Hippocampal formation (tissue), 2 donors: Measurements from ENCODE around the gene PDE8B.

Source experiments
- DNase-seq, 2 donors: peaks; one replicate each; lab custom pipeline; 2025; lab: John Stamatoyannopoulos, UW

The PDE8B gene

GRCh38 chr5:77285251-77285841 is 74.9 kb downstream of the PDE8B start:
- no peak for DNase-seq

GRCh38 chr5:77292026-77292757 is 81.7 kb downstream of the PDE8B start:
- DNase-seq: no peak

DNA sequence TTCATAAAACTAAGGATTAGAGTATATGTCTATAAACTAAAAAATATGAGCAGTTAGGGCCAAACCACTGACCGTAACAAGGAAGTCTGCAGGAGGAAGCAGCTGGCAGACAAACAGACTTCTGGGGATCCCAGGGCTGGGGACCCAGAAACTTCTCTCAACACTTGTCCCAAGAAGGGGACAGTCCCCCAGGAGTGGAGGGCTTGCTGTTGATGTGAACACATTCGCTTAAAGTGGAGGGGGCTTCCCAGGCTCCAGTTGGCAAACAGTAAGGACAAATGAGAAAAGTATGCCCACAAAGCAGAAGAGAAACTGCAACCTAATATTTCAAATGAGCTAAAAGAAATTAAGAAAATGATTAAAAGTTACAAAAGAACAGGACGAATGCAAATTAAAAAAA is 83.7 kb downstream of the PDE8B start:
- DNase-seq: no peak

DNA sequence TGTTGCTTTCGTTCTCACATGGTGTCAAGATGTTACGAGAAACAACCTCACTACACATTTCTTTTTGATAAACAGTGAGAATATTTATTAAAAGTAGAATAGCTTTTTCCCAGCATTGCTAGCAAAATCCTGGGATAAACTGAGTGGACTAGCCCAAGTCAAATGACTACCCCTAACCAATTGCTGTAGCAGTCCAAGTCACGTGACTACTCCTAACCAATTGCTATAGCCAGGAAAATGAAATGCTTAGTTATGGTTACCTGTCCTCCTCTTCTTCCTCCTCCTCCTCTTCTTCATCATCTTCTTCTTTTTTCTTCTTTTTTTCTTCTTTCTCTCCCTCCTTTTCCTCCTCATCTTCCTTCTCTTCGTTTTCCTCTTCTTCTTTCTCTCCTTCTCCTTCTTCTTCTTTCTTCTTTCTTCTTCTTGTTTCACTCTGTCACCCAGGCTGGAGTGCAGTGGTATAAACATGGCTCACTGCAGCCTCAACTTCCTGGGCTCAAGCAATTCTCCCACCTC is 85.4 kb downstream of the PDE8B start:
- DNase-seq: no peak

DNA sequence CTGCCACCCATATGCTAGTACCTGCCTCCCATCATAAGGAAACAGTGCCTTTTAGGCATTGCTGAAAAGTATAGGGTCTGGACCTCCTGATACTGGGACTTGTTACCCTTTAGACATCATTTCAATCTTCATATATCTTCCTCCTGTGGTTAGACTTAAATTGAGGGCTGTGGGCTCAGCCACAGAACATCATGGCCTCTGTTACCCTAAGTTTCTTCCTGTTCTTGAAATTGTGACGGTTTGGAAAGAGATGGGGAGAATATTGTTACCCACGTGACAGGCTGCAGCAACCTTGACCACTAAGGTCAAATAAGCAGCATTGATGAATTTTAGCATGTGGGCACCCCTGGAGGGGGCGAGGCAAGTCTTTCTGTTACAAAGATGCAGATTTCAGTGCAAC is 87.7 kb downstream of the PDE8B start:
- DNase-seq: no peak

DNA sequence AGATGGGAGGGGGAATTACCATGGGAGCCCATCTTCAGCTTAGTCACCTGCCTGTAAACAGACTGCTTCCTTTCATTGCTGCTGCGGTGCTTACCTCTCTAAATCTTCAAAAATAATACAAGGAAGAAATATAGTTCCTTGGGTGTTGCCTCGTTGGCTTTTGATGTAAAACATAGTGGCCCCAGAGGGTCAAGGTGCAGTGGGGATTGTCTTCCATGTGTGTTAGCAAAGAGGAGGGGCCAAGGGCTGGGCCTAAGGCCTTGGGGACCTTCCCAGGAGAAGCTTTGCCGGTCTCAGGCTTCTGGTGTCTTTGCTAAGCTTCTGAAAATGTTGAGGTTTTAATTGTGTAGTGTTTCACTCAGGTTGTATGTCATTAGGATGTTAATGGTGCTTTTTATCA is 90.0 kb downstream of the PDE8B start:
- DNase-seq: no peak

GRCh38 chr5:77301447-77301883 is 91.0 kb downstream of the PDE8B start:
- no peak for DNase-seq

DNA sequence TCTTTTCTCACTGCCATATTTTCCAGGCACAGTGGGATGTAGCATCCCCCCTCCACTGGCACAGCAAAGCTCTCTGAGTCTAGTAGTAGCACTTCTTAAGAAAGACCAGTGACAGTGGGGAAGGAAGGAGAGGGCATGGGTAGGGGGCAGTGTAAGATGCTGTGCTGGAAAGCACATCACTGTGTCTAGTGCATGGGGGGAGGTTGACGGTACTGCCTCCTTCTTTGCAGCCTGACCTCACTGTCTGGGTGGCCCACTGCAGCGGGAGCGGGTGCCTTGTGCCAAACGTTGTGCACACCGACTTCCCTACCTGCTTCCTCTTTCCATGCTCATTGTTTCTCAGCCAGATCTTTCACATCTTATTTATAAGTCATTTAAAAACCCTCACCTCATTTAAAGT is 91.8 kb downstream of the PDE8B start:
- no peak for DNase-seq

- no peak for DNase-seq
These were observed 92.2 kb downstream of the PDE8B start for GRCh38 chr5:77302653-77303052.

DNA sequence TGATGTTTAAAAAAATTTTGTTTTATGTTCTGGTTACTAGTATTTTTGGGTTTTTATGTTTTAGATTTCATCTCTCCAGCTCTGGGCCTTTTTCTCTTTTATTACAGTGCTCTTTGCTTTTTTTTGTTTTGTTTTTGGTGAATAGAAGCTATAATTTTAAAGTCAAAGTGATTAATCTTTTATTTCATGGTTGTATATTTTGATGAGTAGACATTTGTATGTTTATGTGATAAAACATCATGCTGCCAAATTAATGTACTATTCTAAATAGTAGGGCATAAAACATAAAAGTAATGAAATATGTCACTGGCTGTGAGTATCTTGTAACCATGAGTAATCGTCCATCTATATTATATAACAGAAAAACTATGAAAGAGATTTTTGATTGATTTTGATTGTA is 93.9 kb downstream of the PDE8B start:
- DNase-seq: no peak

DNA sequence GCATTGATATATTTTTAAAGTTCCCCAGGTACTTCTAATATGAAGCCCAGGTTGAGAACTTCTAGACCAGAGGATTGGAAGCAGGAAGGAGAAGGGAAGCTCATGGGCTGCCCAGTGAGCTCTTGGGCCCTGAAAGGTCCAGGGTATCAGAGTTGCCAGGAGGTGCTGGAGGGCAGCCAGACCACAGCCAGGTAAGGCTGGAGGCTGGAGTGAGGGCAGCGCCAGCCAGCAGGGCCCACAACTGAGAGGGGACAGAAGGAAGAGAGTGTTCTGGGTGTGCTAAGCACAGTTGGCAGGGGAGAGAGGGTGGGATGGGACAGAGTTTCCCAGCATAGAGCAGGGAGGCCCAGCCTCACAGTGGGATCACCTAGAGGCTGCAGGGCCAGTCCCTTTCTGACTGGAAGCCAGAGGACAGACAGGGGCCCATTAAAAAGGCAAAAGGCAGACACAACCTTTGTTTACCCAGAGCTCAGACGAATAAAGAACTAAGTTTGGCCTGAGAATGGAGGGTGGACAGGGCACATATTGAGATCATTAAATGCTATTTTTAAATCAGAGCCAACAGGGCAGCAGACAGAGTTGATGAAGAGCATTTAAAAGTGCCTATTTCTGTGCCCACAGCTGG is 94.9 kb downstream of the PDE8B start:
- DNase-seq: no peak

DNA sequence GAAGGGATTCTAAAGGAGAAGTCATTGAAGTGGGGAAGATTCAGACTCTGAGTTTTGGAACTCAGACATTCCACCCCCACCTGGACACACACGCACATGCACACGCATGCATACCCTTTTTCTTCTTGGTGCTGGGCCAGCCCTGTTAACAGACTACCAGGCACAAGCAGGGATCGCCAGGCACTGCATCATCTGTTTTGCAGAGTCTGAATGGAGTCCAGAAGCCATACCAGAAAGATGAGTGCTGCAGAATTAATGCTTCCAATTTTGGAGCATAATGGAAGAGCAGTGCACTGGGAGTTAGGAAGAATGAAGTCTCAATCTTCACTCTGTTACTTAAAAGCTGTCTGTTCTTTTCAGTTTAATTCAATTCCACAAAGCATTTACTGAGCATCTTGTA is 95.5 kb downstream of the PDE8B start:
- DNase-seq: no peak

DNA sequence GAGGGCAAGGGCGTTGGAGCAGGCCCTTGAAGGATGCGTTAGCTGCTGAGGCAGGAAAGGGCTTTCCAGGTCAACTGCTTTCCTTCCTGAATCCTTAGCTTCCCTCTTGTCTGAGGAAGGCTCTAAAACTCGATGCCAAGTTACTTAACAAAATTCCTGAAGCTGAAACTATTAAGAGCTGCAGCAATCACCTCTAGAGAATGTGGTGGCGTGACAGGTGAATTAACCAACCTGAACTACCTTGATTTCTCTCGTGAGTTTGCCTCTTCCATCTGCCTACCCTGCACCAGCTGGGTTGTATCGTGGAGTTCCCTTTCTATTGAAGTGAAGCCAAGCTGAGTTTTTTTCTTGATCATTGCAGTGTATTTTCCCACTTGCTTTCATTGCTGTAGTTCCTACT is 96.1 kb downstream of the PDE8B start:
- no peak for DNase-seq

DNA sequence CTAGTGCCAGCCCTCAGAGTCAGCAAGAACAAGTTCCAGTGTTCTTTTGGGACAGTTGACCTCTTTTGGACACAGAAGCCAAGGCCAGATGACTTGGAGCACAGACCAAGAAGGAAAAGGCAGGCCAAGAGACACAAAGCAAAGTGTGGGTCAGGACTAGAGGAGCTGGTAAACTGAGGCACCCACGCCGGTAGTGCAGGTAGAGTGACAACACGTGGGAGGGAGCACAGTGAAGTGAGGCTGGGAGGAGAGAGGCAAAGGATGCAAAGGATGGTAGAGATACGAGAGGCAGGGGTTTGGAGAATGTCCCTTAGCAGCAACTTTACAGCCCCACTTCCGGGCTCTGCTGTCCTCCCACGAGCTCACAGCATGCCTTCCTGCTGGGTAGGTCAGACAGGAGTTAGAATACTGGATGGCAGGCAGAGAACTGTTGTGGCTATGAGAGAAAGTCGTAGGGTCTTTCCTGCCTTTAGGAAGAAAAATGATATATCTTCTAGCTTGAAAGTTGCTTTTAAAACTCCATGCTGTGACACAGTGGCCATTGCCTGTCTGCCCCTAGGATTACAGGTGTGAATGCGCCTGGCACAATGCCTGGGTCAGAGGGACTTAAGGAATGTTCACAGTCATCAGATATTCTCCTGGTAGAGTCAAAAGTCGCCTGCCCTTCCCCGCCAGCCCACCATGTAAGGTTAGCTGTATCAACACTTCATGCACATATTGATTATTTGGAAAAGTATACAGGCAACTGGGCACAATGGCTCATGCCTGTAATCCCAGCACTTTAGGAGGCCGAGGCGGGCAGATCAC is 97.9 kb downstream of the PDE8B start:
- DNase-seq: no peak

- no peak for DNase-seq
These were observed 98.7 kb downstream of the PDE8B start for GRCh38 chr5:77309140-77309539.

DNA sequence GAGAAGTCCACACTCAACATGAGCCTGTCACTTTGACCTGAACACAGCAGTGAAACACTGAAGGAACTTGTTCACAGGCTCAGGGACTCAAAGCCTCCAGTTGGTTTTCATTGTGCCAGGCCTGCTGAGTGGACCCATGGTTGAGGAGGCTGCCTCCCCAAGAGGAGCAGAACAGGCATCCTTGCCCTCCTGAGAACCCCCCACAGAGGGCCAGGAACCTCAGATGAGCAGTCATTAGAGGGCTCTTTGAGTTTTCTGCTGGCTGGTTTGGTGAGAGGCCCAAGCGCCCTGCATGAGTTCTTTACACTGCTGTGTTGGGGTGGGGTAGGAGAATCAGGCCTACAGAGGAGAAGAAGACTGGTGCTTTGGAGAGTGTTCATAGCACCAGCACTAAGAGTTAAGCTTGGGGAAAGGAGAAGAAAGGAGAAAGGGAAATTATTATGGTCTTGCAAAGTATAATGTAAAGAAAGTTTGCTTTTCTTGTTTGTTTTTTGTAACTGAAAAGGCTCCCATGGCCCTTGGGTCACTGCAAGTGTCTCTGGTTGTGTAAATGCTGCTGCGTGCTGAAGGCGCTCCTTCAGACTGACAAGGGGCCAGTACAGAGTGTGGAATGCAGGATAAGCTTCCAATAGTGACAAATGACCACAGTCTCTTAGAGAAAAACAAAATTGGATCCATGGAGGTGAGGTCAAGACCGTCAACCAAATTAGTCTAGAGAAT is 100.2 kb downstream of the PDE8B start:
- DNase-seq: no peak

GRCh38 chr5:77311214-77311571 is 100.7 kb downstream of the PDE8B start:
- no peak for DNase-seq

DNA sequence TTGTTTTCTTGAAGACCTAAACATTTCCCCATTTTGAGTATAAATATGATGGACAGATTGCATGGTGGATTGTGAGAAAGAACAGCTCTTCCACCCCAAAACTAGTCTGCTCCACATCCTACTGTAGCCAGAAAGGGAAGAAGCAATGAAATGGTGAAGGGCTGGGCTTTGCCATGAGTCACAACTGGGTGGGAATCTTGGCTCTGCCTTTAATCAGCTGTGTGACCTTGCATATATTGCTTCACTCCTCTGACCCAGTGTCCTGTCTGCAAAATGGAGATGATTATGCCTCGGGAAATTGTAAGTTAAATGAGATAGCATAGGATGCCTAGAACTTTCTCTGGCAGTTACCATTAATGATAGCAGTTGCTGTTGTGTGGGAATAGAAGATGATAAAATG is 101.9 kb downstream of the PDE8B start:
- DNase-seq: no peak

GRCh38 chr5:77316871-77317661 is 106.6 kb downstream of the PDE8B start:
- DNase-seq: no peak

- DNase-seq: no peak
These were observed 107.6 kb downstream of the PDE8B start for GRCh38 chr5:77318060-77318459.
